NCI-H748 (cell line): ENCODE measurements around the gene PAPOLG.
"Not testable (repeated sequence)": the region's sequence is repeated elsewhere in the genome, so short reads cannot be mapped to it uniquely, and the experiment has no call there.

Source experiments
- DNase-seq: peaks from one replicate; lab custom pipeline; 2025; ENCODE audit not compliant: unreplicated experiment; lab: John Stamatoyannopoulos, UW

PAPOLG gene

DNA sequence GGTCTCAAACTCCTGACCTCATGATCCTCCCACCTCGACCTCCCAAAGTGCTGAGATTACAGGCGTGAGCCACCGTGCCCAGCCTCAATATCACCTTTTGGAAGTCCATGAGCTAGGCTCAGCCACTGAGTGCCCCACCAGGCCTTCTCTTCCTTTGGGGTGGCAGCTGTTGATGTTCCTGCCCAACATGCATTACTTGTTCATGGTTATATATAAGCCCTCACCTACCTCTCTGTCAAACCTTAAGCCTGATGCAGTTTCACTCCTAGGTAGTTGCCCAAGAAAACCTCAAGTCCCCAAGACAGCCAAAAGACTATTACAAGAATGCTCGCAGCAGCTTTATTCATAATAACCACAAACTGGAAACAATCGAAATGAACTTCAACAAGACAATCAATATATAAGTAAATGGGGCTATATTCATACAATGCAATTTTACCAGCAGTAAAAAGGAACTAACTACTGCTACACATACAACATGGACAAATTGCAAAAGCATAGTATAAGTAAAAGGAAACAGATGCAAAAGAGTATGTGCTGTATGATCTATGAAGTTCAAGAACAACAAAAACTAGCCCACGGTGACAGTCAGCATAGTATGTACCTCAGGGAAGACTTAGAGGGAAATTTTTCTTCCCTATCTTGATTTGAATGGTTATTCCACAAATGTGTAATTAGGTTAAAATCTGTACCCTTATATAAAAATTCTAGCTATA is 65.7 kb downstream of the PAPOLG start:
- DNase-seq = no peak

- DNase-seq = no peak
Observed at GRCh38 chr2:60822987-60823386, 66.9 kb downstream of the PAPOLG start.

DNA sequence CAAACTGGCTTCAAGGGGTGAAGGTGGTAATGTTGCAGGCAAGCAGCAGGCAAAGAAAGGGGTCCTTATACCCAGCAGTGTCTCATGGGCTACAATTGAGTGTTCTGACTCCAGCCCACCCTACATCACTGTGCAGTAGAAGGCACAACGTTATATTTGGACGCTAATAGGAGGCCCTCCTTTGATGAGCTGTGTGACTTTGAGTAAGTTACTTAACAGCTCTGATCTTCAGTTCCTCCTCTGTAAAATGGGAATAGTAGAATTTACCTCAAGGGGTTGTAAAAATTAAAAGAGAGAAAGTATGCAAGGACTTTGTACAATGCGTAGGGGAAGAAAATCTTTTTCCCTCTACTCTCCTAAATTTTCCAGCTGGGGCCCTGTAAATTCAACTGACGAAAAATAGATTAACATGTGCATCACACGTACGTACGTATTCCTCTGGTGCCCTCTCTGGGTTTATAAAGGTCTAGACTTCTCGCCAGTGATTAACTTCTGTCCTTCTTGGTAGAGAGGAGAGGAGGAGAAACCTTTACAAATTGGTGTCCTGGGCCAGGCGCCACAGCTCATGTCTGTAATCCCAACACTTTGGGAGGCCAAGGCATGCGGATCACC is 67.7 kb downstream of the PAPOLG start:
- no peak for DNase-seq

- DNase-seq = no peak
Observed at GRCh38 chr2:60825666-60826065, 69.6 kb downstream of the PAPOLG start.

DNA sequence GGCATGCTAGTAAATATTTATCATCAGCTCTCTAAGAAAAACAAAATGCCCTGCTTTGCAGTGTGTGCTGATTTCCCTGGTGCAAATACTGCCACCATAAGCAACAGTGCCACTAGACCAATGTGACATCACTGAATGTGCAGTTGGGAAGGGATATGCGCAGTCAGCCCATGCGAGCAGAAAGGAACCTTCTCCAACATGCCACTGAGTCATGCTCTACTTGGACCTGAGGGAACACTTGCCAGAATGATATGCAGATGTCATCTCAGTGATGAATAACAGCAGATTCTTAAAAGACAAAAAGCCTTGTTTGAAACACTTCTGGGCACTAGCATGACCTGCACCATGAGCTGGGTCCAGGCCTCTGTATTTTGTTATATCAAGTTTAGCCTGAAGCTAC is 70.0 kb downstream of the PAPOLG start:
- DNase-seq = no peak

GRCh38 chr2:60826860-60827259 is 70.8 kb downstream of the PAPOLG start:
- DNase-seq = not testable (repeated sequence)

GRCh38 chr2:60827369-60827768 is 71.3 kb downstream of the PAPOLG start:
- DNase-seq = no peak

DNA sequence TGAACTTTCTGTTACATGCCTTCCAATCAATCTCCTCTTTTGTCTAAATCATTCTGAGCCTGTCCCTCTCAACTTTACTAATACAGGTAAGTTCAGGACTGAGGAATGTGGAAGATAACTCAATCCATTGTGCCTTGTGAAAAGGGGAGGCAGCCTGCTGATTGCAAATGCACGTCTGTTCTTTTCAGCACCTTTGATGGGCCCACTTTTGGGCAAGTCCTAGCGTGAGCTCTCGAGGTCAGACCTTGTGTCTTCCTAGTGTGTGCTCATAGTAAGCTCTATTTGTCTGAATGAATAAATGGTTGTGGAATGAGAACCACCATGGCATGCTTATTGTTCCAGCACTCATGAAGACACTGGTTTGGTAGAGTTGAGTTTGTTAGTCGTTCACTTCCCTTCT is 74.9 kb downstream of the PAPOLG start:
- no peak for DNase-seq

GRCh38 chr2:60831921-60832320 is 75.9 kb downstream of the PAPOLG start:
- DNase-seq = no peak

- no peak for DNase-seq
Observed at GRCh38 chr2:60832621-60833020, 76.6 kb downstream of the PAPOLG start.

GRCh38 chr2:60834270-60834717 is 78.2 kb downstream of the PAPOLG start:
- DNase-seq = no peak

DNA sequence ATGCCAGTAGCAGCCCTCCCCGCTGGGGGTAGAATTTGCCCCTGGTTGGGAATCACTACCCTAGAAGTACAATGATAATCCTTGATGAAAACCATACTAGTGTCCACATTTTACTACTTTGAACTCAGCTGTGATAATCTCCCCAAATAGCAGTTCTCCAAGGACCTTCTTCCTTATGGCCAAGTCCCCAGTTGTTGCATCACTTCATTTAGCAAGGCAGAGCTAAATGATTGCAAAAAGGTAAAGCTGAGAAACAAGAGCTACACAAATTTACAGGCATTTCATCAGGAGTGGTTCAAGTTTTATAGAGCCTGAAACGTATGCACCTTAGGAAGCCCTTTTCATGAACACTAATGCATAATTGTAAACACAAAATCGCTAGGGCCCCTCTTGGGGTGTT is 80.4 kb downstream of the PAPOLG start:
- DNase-seq = no peak

DNA sequence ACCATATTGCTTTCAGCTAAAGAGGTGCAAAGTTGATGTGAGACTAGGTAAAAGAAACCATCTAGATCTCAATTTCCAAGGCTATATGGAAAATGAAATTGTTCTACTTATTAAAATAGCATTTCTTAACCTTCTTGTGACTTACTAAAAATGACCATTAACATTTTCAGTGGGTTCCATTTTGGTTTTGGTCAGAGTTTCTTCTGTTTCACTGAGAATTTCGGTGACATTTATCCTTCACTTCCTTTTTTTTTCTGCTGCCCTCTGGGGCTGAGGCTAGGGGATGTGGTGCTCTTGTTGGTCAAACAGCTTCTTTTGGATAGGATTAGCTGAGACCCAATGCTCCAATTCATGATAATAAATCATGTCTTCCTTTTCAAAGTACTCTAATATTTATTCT is 81.1 kb downstream of the PAPOLG start:
- DNase-seq = no peak

DNA sequence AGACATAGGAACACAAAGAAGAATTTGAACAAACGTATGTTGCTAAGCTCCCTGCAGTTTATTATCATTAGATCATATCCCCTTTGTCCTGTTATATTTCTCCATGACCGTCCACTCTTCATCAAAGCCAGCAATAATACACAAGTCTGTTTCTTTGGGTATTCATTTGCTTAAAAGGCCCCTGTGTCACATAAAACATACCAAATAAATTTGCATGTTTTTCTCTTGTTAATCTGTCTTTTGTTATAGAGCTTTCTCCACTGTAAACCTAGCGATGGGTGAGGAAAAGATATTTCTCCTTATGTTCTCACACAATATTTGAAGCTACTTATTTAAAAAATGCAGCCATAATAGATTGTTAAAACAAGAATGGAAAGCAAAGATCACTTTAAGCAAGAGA is 82.4 kb downstream of the PAPOLG start:
- no peak for DNase-seq

DNA sequence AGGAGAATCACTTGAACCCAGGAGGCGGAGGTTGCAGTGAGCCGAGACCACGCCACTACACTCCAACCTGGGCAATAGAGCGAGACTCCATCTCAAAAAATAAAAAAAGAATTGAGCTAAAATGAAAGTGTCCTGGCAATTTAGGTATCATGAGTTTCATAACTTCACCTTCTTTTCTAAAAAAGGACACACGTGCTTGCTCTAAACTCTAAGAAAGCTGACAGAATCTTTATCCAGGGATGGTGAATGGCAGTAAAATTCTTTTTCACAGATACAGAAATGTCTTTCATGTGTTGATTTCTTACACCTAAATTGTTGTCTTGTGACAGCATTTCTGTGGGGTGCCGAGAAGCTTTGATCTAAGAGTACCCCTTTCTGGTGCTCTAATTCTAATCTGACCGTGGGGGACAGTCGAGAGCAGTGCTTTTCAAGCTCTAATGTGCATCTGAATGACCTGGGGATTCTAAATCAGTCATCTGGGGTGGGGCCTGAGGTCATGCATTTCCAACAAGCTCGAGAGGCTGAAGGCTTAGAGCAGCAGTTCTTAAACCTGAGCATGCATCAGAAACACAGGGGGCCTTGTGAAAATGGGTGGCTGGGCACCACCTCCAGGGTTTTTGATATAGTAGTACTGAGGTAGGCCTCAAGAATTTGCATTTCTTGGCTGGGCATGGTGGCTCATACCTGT is 83.2 kb downstream of the PAPOLG start:
- DNase-seq = no peak

DNA sequence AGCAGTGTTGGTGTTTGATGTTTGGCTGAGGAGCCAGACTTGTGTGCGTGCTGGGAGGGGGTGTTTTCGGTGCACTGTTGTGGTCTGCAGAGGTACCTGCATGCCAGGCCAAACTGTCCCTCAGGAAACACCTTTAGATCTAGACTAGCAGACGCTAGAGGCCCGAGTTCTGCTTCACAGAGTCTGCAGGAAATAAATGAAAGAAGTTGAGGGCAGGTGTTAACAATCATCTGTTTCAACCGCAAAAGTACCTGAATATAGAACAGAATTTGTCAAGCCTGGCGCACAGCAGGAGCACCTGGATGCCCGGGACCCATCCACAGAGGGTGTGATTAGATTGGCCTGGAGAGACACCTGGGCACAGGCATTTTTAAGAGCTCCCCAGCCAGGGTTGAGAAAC is 84.8 kb downstream of the PAPOLG start:
- DNase-seq = no peak

GRCh38 chr2:60843006-60843405 is 86.9 kb downstream of the PAPOLG start:
- DNase-seq = no peak

DNA sequence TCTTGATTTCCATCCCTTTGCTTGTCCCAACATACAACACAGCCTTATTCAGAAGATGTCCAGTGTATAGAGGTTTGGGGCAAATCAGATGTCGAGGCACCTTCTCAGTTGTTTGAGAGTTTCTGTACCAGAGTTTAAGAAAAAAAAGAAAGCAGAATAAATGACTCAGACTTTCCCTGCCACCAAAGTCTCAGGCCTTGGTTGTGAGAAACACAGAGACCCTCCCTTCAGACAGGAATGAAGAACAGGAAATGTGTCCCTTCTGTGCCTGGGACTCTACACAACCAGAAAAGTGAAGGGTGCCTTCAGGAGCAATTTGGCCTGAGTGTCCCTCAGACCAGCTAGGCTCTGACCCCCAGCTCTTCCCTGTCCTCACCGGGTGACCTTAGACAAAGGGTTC is 88.0 kb downstream of the PAPOLG start:
- DNase-seq = no peak

GRCh38 chr2:60847854-60848253 is 91.8 kb downstream of the PAPOLG start:
- no peak for DNase-seq
